ENCODE results near the gene POMT1. TPM values are rescaled to one million over a fixed set of nuclear protein-coding genes. Genes with fewer than 3 reads are reported as not detected.

Gene POMT1
- total RNA-seq, 2 experiments from 2014 or later: 42.8 to 43.2 TPM

DNA sequence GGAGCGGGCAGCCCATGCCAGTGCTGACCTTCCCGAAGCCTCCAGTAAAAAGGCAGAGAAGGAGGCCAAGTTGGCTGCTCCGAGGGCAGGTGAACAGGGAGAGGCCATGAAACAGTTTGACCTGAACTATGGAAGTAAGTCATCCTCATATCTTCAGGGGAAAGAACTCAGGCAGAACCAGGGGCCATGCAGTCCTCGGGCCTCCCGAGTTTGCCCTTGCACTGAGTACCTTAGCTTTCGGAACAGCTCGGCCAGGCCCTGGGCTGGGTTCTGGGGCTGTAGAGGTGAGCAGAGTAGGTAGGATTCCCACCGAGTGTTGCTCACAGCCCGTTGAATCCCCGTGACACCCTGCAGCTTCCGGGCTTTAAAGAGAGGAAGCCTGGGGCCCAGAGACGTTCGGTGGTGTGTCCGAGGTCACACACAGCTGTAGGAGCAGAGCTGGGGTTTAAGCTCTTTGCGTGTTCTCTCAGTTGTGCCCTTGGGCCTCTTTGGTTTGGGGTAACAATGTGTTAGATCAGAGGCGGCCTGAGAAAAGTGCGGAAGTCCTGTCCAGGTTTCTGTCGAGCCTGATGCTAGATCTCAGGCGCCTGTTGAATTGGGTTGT is 24.8 kb upstream of the POMT1 start:
- H3K4me1 Mint-ChIP-seq (ENCODE audit: low read depth): peaks cover 11% of the 10 kb centered on the region
- peaks cover 34% of the 10 kb centered on the region for H3K36me3 Mint-ChIP-seq
- intact Hi-C loops (cut with micrococcal nuclease): loop anchor here (1.0 to 2.0 kb wide), 2 partner anchors 85 to 127 kb away; no protein-coding TSS in a partner anchor
- POLR2A ChIA-PET: no interaction called here
- CTCF ChIA-PET: interaction anchor here (0.6 to 4.8 kb wide), 14 partner anchors 9 to 128 kb away, joined by 3 to 43 read pairs (median 4); no protein-coding TSS in a partner anchor
- H3K27me3 Mint-ChIP-seq: no peaks in the 10 kb centered on the region
- no peak overlapping the region for H3K27ac Mint-ChIP-seq
- DNase-seq: no peak
- H3K9me3 Mint-ChIP-seq: no peaks in the 10 kb centered on the region
- no peak overlapping the region for H3K4me3 Mint-ChIP-seq

DNA sequence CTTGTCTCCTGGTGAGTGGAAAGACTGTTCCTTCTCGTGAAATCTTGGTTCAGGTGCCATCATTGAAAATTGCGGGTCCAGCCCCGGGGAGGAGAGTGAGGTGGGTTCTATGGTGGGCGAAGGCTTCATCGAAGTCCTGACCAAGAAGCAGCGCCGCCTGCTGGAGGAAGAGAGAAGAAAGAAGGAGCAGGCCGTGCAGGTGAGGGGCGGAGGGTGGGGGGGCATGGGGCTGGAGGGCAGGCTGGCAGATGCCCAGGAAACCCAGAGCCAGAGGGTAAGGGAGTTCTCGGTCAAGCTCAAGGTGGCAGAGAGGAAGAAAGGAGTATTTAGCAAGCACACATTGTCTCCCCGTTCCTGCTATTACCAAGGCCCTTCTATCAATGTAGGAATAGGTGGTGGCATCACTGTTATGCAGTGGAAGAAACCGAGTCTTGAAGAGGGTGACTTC is 24.3 kb upstream of the POMT1 start:
- Mint-ChIP-seq H3K27ac (no peak overlapping the region), H3K9me3 (no peaks in the 10 kb centered on the region), H3K4me1 (ENCODE audit: low read depth) (peaks cover 11% of the 10 kb centered on the region), H3K27me3 (no peaks in the 10 kb centered on the region), H3K36me3 (peaks cover 31% of the 10 kb centered on the region), H3K4me3 (no peak overlapping the region)
- POLR2A ChIA-PET: no interaction called here
- DNase-seq: peak; percentile 69
- CTCF ChIA-PET: interaction anchor here (1.0 to 4.8 kb wide), 9 partner anchors 8 to 268 kb away, joined by 3 to 43 read pairs (median 4); no protein-coding TSS in a partner anchor
- intact Hi-C loops (cut with micrococcal nuclease): loop anchor here (1.0 to 2.0 kb wide), 2 partner anchors 85 to 128 kb away; no protein-coding TSS in a partner anchor

DNA sequence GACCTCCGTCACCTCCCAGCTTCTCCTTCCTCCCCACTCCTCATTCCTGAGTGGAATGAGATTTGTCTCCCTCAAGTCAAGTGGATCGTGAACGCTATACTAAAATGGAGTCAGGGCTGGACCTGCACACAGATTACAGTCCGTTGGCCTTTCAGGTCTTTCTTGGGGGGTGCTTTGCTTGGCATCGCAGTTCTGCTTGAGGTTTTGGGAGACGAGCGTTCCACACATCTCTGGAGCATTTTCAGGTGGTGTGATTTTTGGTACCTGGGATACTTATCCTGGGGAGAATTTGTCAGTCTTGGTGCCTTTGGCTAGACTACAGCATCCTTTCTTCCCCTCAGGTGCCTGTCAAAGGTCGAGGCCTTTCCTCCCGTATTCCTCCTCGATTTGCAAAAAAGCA is 23.8 kb upstream of the POMT1 start:
- ChIA-PET POLR2A (no interaction called here), CTCF (interaction anchor here (1.0 to 4.8 kb wide), 5 partner anchors 15 to 269 kb away, joined by 3 to 43 read pairs (median 10); no protein-coding TSS in a partner anchor)
- no peak overlapping the region for H3K27ac Mint-ChIP-seq
- H3K4me1 Mint-ChIP-seq (ENCODE audit: low read depth): peaks cover 11% of the 10 kb centered on the region
- no peak overlapping the region for H3K4me3 Mint-ChIP-seq
- H3K9me3 Mint-ChIP-seq: no peaks in the 10 kb centered on the region
- intact Hi-C loops (cut with micrococcal nuclease): loop anchor here (1.0 to 2.0 kb wide), 2 partner anchors 86 to 128 kb away; no protein-coding TSS in a partner anchor
- H3K27me3 Mint-ChIP-seq: no peaks in the 10 kb centered on the region
- DNase-seq: no peak
- H3K36me3 Mint-ChIP-seq: peaks cover 30% of the 10 kb centered on the region

DNA sequence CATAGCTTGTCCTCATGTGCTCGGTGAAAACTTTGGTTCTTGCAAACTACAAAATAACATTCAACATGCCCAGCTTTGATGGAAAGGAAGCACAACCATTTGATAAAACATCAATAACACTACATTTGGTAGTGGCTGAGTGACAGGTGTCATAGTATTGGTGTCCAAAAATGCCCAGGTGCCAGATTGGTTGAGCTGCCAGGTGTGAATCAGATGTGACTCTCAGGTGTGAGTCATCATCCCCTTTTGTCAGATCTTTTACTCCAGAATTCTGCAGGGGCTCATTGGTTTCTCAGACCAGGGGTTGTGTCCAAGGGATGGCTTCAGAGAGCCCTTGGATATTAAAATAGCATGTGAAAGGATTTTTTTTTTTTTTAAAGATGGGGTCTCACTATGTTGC is 22.5 kb upstream of the POMT1 start:
- intact Hi-C loops (cut with micrococcal nuclease): no loop called here
- POLR2A ChIA-PET: interaction anchor here (1.4 kb wide), 1 partner anchor 20 kb away, joined by 4 read pairs; no protein-coding TSS in a partner anchor
- H3K4me3 Mint-ChIP-seq: no peak overlapping the region
- H3K9me3 Mint-ChIP-seq: no peaks in the 10 kb centered on the region
- peaks cover 11% of the 10 kb centered on the region for H3K4me1 Mint-ChIP-seq (ENCODE audit: low read depth)
- H3K36me3 Mint-ChIP-seq: peaks cover 28% of the 10 kb centered on the region
- no peaks in the 10 kb centered on the region for H3K27me3 Mint-ChIP-seq
- CTCF ChIA-PET: interaction anchor here (0.7 to 4.8 kb wide), 5 partner anchors 10 to 130 kb away, joined by 3 to 43 read pairs (median 10); no protein-coding TSS in a partner anchor
- H3K27ac Mint-ChIP-seq: no peak overlapping the region
- peak; percentile 27 for DNase-seq

DNA sequence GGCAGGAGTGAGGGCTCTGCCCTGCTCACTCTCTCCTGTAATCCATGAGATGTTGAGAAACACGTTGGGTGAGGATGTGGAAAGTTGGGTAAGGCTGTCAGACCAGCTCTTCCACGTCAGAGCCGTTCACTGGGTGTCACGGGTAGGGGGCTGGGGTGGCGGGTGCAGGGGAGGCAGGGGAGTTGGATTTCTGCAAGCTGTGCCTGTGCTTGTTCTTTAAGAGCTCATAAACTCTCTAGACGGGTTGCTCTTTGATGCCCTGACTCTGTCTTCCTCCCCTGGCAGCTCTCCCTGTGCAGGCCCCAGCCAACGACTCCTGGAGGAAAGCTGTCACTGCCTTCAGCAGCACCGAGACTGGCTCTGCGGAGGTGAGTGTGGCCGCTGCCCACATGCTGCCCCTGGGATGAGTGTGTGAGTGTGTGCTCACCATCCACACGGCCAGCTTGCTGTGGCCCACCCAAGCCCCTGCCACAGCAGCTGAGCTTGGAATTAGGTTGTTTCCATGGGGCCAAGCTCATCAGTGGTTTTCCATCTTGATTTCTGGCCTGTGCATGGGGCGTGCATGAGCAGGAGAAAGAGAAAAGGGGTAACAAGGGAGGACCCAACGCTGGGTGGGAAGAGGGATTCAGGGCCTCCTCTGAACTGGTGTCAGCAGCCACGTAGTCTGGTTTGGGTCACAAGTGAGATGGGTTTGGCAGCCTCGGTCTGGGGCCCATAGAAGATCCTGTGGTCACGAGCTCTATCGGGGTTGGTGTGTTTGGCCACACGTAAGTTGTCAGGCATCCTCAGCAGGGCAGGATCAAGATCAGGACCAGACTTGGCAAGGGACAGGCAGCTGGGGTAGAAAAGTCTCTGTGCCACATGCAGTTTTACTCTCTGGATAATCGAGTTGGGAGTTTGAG is 21.0 kb upstream of the POMT1 start:
- H3K27ac Mint-ChIP-seq: no peak overlapping the region
- intact Hi-C loops (cut with micrococcal nuclease): no loop called here
- H3K27me3 Mint-ChIP-seq: no peaks in the 10 kb centered on the region
- ChIA-PET CTCF (interaction anchor here (2.3 to 4.8 kb wide), 3 partner anchors 18 to 132 kb away, joined by 10 to 43 read pairs (median 14); no protein-coding TSS in a partner anchor), POLR2A (no interaction called here)
- peaks cover 33% of the 10 kb centered on the region for H3K36me3 Mint-ChIP-seq
- DNase-seq: no peak
- no peaks in the 10 kb centered on the region for H3K9me3 Mint-ChIP-seq
- no peak overlapping the region for H3K4me3 Mint-ChIP-seq
- peaks cover 11% of the 10 kb centered on the region for H3K4me1 Mint-ChIP-seq (ENCODE audit: low read depth)

DNA sequence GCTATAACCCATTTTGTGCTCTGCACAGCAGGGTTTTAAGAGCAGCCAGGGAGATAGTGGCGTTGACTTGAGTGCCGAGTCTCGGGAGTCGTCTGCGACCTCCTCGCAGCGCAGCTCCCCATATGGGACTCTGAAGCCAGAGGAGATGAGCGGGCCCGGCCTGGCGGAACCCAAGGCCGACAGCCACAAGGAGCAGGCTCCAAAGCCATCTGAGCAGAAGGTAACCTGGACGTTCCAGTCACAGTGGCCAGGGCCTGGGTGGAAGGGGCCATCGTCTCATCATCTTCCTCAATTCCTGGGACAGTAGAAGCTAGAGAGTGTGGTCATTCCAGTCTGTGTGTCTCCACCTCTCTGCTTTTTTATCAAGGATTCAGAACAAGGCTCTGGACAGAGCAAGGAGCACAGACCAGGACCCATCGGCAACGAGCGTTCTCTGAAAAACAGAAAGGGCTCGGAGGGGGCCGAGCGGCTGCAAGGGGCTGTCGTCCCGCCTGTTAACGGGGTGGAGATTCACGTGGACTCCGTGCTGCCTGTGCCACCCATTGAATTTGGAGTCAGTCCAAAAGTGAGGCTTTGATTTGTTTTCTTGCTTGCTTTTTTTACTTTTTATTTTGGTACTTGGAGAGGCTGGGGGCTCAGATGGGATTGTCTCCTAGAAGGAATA is 20.2 kb upstream of the POMT1 start:
- intact Hi-C loops (cut with micrococcal nuclease): no loop called here
- H3K27ac Mint-ChIP-seq: no peak overlapping the region
- H3K27me3 Mint-ChIP-seq: no peaks in the 10 kb centered on the region

DNA sequence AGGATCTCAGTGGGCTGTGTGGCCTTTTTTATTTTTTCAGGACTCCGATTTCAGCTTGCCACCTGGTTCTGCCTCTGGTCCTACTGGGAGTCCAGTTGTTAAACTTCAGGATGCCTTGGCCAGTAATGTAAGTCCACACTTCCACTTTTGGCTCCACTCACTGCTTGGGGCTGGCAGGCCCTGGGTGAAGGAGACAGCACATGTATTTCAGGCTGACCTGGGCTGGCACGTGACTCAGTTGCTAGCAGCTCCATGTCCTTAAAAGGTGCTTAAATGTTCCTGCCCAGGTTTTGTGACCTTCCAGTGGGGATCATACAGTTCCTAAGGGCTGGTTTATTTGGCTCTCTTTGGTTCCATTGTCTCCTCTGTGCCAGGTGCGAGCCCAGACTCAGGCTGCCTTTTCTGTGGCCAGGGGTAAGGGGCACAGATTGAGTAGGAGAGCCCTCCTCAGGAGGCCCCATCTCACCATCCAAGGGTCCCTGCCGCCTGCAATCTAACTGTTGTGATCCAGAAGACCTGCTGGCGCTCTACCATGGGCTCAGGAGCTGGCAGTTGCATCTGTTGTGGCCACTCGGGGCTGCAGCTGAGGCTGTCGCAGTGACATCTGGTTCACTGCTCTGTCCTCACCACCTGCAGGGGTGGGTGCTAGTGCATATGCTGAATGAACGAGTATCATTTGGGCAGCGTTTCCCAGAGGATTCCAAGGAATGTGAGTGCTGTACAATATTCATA is 19.2 kb upstream of the POMT1 start:
- no peaks in the 10 kb centered on the region for H3K9me3 Mint-ChIP-seq
- H3K36me3 Mint-ChIP-seq: peaks cover 36% of the 10 kb centered on the region
- H3K4me1 Mint-ChIP-seq (ENCODE audit: low read depth): peaks cover 9% of the 10 kb centered on the region
- H3K27me3 Mint-ChIP-seq: no peaks in the 10 kb centered on the region
- intact Hi-C loops (cut with micrococcal nuclease): no loop called here
- no peak for DNase-seq
- H3K4me3 Mint-ChIP-seq: no peak overlapping the region
- no peak overlapping the region for H3K27ac Mint-ChIP-seq
- CTCF ChIA-PET: no interaction called here
- POLR2A ChIA-PET: no interaction called here

More for the DNA sequence above, 20.2 kb upstream of the POMT1 start:
- Mint-ChIP-seq H3K4me3 (no peak overlapping the region), H3K36me3 (peaks cover 34% of the 10 kb centered on the region), H3K4me1 (ENCODE audit: low read depth) (peaks cover 11% of the 10 kb centered on the region), H3K9me3 (no peaks in the 10 kb centered on the region)
- DNase-seq: no peak
- ChIA-PET POLR2A (no interaction called here), CTCF (interaction anchor here (4.8 kb wide), 1 partner anchor 132 kb away, joined by 43 read pairs; no protein-coding TSS in a partner anchor)

DNA sequence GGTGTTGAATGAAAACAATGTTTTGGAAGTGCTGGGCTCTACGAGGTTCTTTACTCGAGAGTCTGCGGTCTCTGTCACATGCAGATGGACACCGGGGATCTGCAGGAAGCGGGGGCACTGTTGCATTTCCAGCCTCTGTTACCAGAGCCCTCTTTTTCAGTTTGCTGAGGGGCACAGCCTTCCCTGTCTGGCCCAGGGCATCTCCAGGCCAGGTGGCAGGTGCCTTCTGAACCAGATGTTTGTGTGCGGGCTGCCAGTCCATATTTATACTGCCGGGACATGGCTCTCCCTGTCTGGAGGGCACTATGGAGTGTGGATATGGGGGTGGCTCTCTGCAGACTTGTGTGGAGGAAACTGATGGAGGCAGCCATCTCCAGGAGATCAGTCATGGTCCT is 18.7 kb upstream of the POMT1 start:
- H3K36me3 Mint-ChIP-seq: peaks cover 40% of the 10 kb centered on the region
- intact Hi-C loops (cut with micrococcal nuclease): no loop called here
- POLR2A ChIA-PET: no interaction called here
- CTCF ChIA-PET: no interaction called here
- no peak overlapping the region for H3K4me3 Mint-ChIP-seq
- H3K4me1 Mint-ChIP-seq (ENCODE audit: low read depth): peaks cover 9% of the 10 kb centered on the region
- no peaks in the 10 kb centered on the region for H3K27me3 Mint-ChIP-seq
- no peaks in the 10 kb centered on the region for H3K9me3 Mint-ChIP-seq
- H3K27ac Mint-ChIP-seq: no peak overlapping the region
- no peak for DNase-seq

DNA sequence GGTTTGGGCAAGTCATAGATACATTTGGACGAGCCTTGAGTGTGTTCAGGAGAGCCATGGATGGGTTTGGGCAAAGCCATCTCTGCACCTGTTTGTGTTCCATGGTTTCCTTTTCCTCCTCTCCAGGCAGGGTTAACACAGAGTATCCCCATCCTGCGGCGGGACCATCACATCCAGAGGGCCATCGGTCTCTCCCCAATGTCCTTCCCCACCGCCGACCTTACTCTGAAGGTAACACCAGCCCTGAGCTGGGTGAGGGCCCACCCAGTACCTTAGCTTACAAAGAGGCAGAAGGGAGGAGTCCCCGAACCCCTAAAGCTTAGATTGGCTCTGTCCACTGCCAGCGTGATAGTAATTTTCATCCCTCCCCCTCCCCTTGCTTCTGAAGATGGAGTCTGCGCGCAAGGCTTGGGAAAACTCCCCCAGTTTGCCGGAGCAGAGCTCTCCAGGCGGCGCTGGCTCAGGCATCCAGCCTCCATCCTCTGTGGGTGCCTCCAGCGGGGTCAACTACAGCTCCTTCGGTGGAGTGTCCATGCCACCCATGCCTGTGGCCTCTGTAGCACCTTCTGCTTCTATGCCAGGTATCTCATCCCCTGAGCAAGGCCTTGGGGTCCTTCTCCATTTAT is 18.0 kb upstream of the POMT1 start:
- ChIA-PET POLR2A (no interaction called here), CTCF (interaction anchor here (0.7 kb wide), 1 partner anchor 686 kb away, joined by 3 read pairs; no protein-coding TSS in a partner anchor)
- H3K4me3 Mint-ChIP-seq: no peak overlapping the region
- DNase-seq: no peak
- no peaks in the 10 kb centered on the region for H3K9me3 Mint-ChIP-seq
- peaks cover 39% of the 10 kb centered on the region for H3K36me3 Mint-ChIP-seq
- no peak overlapping the region for H3K27ac Mint-ChIP-seq
- H3K4me1 Mint-ChIP-seq (ENCODE audit: low read depth): peaks cover 4% of the 10 kb centered on the region
- no peaks in the 10 kb centered on the region for H3K27me3 Mint-ChIP-seq
- intact Hi-C loops (cut with micrococcal nuclease): no loop called here

DNA sequence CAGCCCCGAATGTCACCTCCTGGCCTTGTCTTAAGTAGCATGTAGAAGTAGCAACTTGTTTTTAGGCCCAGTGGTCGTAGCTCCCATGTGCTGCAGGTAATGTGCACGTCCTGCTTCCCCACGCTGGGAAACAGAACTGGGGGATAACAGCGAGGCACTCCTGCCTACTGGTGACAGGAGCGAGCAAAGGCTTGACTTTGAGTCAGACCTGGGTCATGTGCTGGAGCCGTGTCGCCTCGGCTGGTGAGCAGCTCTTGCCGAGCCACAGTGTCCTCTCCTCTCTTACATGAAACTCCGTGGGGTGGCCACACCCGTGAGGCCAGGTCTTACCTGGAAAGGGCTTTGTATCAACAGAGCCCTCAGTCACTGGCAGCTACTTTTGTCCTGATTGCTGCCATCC is 17.5 kb upstream of the POMT1 start:
- CTCF ChIA-PET: no interaction called here
- H3K36me3 Mint-ChIP-seq: peaks cover 42% of the 10 kb centered on the region
- no peaks in the 10 kb centered on the region for H3K27me3 Mint-ChIP-seq
- peaks cover under 1% of the 10 kb centered on the region for H3K4me1 Mint-ChIP-seq (ENCODE audit: low read depth)
- no peak overlapping the region for H3K4me3 Mint-ChIP-seq
- intact Hi-C loops (cut with micrococcal nuclease): no loop called here
- H3K9me3 Mint-ChIP-seq: no peaks in the 10 kb centered on the region
- no peak for DNase-seq
- POLR2A ChIA-PET: no interaction called here
- no peak overlapping the region for H3K27ac Mint-ChIP-seq

DNA sequence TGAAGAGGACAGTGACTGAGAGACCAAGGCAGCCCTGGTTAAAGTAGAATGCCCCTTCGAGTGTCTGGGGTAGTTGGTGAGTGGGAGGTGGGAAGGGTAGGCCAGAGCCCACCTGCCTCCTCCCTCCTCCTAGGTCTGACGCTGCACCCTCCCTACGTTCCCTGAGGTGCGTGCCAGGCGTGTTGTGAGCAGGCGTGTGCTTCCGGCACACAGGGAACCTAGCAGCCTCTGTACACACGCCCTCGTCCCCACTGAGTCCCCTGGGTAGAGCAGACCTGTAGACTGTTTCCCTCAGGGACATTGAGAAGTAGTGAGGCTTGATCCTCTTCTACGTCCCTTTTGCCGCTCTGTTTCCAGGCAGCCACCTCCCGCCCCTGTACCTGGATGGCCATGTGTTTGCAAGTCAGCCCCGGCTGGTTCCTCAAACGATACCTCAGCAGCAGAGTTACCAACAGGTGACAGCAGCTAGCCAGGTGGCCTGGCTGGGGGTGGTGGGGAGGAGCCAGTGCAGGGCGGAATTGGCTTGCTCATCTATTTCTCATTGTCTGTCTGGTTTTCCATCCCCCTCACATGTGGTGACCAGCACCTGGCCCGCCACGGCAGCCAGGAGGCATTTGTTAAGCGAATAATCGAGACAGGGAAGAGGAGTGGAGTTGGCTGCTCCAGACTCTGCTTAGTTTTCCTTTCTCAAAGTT is 16.8 kb upstream of the POMT1 start:
- Mint-ChIP-seq H3K4me3 (no peak overlapping the region), H3K27ac (no peak overlapping the region), H3K27me3 (no peaks in the 10 kb centered on the region), H3K36me3 (peaks cover 44% of the 10 kb centered on the region), H3K4me1 (ENCODE audit: low read depth) (no peaks in the 10 kb centered on the region), H3K9me3 (no peaks in the 10 kb centered on the region)
- DNase-seq: no peak
- intact Hi-C loops (cut with micrococcal nuclease): no loop called here
- ChIA-PET CTCF (no interaction called here), POLR2A (no interaction called here)

Data from activated CD4-positive, alpha-beta memory T cell treated with anti-CD3 and anti-CD28 coated beads for 36 hours (primary cell).